GM21390 (cell line): ENCODE data around the gene PJA2.
"Not testable (repeated sequence)": the region's sequence is repeated elsewhere in the genome, so short reads cannot be mapped to it uniquely, and the experiment has no call there.

Experiments used
- ATAC-seq: cut with Tn5 transposase; IDR thresholded peaks from one replicate; pipeline ENCODE4 v1.9.1; 2021; ENCODE audit not compliant: unreplicated experiment

PJA2 gene

GRCh38 chr5:109313127-109313526 lies 96.6 kb downstream of the PJA2 start:
- no peak for ATAC-seq

- ATAC-seq: no peak
These were observed 97.1 kb downstream of the PJA2 start for GRCh38 chr5:109312695-109313094.

- no peak for ATAC-seq
These were observed 99.5 kb downstream of the PJA2 start for GRCh38 chr5:109310315-109310714.

- ATAC-seq: no peak
These were observed 100.3 kb downstream of the PJA2 start for GRCh38 chr5:109309326-109310063.

GRCh38 chr5:109307951-109308350 lies 101.8 kb downstream of the PJA2 start:
- no peak for ATAC-seq

- no peak for ATAC-seq
These were observed 102.3 kb downstream of the PJA2 start for GRCh38 chr5:109307456-109307855.

GRCh38 chr5:109305352-109305751 lies 104.4 kb downstream of the PJA2 start:
- ATAC-seq: no peak

GRCh38 chr5:109304309-109304708 lies 105.5 kb downstream of the PJA2 start:
- ATAC-seq: no peak

GRCh38 chr5:109300367-109300766 lies 109.4 kb downstream of the PJA2 start:
- ATAC-seq: no peak

GRCh38 chr5:109299557-109299956 lies 110.2 kb downstream of the PJA2 start:
- no peak for ATAC-seq

- no peak for ATAC-seq
These were observed 111.0 kb downstream of the PJA2 start for GRCh38 chr5:109298794-109299193.

- ATAC-seq: no peak
These were observed 111.9 kb downstream of the PJA2 start for GRCh38 chr5:109297900-109298299.

GRCh38 chr5:109291090-109291489 lies 118.7 kb downstream of the PJA2 start:
- ATAC-seq: no peak

GRCh38 chr5:109290231-109290630 lies 119.5 kb downstream of the PJA2 start:
- ATAC-seq: no peak

- ATAC-seq: not testable (repeated sequence)
These were observed 123.1 kb downstream of the PJA2 start for GRCh38 chr5:109286628-109287027.
